T-helper 1 cell (primary cell): ENCODE data around the gene IFI44L.
A peak's percentile ranks its signal among the peaks of the same experiment; 100 is the strongest.

ENCODE experiments used
- DNase-seq, 5 donors: peaks; one replicate each; pipeline ENCODE4 v3.0.0-alpha.2; 2012 to 2020

Gene IFI44L

DNA sequence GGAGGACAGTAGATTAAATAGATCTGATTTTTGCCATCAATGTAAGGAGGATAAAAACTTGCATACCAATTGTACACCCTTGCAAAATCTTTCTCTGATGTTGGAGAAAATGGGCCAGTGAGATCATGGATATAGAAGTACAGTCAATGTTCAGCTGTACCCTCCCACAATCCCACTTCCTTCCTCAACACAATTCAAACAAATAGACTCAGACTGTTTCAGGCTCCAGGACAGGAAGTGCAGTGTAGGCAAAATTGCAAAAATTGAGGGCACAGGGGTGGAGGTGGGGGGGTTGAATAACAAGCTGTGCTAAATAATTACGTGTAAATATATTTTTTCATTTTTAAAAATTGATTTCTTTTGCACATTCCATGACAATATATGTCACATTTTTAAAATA, 25.5 kb downstream of the IFI44L start:
- peak in 1 of 5 donors; percentile 3 for DNase-seq

DNA sequence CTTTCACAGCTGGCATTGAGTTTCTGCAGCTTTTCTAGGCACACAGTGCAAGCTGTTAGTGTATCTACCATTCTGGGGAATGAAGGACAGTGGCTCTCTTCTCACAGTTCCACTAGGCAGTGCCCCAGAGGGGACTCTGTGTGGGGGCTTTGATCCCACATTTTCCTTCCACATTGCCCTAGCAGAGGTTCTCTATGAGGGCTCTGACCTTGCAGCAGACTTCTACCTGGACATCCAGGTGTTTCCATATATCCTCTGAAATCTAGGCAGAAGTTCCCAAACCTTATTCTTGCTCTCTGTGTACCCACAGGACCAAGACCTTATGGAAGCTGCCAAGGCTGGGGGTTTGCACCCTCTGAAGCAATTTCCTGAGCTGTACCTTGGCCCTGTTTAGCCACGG, 27.0 kb downstream of the IFI44L start:
- no peak for DNase-seq

DNA sequence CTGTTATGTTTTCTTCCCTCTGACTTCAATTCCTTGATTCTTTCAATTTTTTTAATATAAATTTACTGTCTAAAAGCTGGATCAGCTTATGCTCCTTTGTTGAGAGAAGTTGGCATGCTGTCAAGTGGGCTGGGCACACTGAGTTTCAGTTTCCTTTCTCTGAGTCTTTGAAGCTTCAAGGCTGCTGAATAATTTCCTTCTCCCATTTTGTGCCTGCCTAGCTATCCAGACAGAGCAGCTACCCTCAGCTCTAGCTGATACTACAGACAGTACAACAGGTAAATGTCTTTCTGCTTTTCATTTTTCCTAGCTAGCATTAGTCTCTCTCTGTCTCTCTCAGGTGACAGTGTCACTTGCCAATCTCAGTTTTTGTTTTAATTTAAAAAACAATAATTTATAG, 29.4 kb downstream of the IFI44L start, which contains the start of gene IFI44:
Gene IFI44, plus strand, starts transcription at position 204 of the 400 bp plus-strand sequence. CDS start 365 bp downstream, outside the sequence.
- peak; percentile 36 to 76 (median 61) for DNase-seq

DNA sequence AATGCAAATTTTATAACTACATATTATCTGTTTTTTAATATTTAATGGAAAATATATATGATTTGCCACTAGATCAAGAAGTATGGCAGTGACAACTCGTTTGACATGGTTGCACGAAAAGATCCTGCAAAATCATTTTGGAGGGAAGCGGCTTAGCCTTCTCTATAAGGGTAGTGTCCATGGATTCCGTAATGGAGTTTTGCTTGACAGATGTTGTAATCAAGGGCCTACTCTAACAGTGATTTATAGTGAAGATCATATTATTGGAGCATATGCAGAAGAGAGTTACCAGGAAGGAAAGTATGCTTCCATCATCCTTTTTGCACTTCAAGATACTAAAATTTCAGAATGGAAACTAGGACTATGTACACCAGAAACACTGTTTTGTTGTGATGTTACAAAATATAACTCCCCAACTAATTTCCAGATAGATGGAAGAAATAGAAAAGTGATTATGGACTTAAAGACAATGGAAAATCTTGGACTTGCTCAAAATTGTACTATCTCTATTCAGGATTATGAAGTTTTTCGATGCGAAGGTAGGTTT, 29.9 kb downstream of the IFI44L start:
- no peak for DNase-seq

DNA sequence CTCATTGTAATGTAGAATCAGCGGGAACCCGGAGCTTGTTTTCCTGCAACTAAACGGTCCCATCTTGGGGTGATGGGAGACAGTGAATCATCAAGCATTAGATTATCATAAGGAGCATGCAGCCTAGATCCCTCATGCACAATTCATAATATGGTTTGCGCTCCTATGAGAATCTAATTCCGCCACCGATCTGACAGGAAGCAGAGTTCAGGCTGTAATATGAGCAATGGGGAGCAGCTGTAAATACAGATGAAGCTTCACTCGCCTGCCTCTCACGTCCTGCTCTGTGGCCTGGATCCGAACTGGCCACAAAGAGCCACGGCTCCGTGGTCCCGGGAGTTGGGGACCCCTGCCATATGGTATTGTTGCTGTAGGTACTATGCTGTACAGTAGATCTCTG, 31.0 kb downstream of the IFI44L start:
- DNase-seq = peak in 1 of 5 donors; percentile 12

DNA sequence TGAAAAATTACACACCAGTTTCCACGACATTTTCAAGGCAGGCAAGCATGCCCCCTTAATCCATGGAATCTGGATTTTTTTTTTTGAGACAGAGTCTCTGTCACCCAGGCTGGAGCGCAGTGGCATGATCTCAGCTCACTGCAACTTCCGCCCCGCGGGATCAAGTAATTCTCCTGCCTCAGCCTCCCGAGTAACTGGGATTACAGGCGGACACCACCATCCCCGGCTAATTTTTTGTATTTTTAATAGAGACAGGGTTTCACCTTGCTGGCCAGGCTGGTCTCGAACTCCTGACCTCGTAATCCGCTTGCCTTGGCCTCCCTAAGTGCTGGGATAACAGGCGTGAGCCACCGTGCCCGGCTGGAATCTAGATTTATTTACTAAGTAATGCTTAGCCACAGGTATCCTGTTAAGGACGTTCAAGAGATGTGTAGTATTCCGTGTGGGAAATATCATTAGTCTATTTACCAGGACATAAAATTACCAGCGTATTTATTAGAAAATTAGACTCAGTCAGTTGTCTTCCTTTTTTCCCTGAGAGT, 31.8 kb downstream of the IFI44L start:
- no peak for DNase-seq

DNA sequence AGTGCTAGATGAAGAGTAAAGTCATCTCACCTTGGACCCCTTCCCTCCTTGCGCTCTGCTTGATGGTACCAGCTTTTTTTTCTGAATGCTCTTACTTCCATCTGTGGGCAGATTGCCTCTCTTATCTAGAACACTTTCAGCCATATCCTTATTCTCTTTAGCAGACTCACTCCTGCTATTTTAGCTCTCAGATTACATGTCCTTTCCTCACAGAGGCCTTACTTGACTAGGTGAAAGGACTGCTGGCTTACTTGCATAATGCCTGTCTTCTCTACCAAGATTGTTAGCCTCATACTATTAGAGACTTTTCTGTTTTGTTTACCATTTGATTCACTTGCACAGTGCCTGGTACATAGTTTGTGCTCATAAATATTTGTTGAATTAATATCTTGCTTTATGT, 38.7 kb downstream of the IFI44L start:
- no peak for DNase-seq

DNA sequence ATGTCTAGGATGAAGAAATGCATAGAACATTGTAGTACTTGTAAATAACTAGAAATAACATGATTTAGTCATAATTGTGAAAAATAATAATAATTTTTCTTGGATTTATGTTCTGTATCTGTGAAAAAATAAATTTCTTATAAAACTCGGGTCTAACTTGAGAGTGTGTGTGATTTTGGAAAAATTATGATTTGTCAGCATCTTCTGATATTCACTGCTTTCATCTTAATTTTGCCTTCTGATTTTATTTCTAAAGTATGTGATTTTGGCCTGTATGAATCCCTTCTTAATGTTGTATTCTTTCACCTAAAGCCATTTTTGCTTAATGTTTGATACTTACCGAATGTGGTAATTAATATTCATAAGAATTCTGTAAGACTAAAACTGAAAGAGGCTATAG, 43.7 kb downstream of the IFI44L start:
- DNase-seq = no peak

DNA sequence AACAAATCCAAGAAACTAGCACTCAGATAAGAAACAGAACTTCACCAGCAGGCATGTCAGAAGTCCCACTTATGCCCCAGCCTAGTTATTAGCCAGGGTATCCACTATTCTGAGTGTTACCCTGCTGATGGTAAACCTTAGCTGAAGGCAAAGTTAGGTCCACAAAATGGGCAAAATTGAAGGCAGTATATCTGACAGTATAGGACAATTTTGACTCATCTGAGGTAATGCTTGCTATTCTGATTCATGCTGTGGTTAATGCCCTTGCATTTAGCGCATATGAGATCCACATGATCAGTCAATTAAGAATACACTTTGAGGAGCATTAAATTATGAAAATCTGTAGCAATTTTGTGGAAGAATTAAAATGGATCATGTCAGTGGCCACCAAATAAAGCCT, 44.5 kb downstream of the IFI44L start:
- no peak for DNase-seq

DNA sequence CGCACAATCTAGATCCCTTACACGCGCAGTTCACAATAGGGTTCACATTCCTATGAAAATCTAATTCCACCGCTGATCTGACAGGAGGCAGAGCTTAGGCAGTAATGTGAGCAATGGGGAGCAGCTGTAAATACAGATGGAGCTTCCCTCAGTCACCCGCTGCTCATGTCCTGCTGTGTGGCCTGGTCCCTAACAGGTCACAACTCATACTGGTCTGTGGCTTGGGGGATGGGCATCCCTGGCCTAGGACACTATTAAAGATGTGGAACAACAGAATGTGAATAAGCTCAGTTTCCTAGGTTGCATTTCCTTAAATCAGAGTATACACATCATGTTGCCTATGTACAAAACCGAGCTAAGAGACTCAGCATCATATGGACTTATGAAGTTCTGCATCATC, 45.6 kb downstream of the IFI44L start:
- DNase-seq = no peak

DNA sequence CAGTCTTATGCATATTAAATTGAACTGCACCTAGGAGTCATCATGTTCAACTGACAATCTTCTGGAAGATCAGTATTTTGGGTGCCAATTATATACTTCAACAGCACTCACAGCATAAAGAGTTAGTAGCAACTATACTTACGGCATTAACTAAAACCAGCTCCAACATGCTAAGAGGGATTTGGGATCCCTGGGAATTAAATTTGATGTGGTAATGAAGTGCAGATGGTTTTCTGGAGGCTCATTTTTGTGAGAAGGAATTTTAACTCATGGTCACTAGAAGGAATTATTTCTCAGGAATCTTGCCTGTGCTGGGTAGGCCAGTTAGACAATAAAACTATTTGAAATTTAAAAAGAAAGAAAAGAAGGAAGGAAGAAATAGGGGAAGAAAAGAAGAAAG, 47.7 kb downstream of the IFI44L start:
- no peak for DNase-seq

DNA sequence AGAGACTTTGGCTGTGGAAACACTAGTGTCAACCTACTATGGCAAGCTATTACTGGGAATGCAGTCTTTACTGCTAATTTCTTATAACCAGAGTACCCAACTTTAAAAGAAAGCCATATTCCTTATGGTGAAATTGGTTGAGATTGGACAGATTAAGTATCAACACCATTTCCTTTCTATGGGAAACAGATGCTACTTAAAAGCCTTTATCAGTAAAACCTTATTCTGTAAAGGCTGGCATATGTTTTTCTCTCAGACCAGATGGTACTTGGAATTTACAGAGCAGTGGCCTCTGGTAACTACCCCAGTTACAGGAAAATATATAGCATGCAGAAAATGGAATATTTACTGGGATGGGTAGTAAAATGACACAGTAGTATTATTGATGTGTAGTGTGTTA, 48.2 kb downstream of the IFI44L start:
- DNase-seq = no peak

DNA sequence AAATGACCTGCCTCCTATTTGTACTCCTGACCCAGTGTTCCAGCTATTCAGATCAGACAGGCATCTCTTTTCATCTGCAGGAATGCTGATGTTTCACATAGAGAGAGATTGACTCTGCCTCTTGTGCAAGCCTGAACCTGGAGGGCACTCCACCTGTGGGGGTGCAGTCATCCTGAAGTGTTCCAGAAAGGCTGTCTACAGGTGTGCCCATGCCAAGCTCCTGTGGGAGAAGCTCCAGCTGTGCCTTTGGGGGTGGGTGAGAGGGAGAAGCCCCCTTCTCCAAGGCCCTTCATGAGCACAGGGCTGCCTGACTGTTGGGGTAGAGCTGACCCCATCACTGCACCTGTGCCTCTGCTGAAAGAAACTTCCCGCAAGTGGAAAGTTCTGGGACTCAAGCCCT, 52.2 kb downstream of the IFI44L start:
- no peak for DNase-seq

DNA sequence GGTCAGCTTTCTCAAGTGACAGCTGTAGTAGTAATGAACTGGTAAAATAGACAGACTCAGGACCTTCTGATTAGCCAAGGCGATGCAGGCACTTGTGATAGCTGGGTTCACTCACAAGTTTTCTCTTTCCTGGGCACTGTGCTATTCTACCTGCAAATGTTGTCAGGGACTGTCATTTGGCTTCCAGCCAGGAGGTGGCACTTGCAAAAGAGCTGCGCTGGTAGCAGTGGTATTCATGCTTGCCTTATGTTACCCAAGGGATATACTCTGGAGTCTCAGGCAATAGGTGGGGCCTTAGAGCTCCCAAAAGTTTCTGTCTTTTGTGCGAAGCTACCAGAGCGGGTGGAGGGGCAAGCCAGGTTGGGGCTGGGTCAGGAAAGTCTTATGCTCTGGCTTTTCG, 52.9 kb downstream of the IFI44L start:
- no peak for DNase-seq

DNA sequence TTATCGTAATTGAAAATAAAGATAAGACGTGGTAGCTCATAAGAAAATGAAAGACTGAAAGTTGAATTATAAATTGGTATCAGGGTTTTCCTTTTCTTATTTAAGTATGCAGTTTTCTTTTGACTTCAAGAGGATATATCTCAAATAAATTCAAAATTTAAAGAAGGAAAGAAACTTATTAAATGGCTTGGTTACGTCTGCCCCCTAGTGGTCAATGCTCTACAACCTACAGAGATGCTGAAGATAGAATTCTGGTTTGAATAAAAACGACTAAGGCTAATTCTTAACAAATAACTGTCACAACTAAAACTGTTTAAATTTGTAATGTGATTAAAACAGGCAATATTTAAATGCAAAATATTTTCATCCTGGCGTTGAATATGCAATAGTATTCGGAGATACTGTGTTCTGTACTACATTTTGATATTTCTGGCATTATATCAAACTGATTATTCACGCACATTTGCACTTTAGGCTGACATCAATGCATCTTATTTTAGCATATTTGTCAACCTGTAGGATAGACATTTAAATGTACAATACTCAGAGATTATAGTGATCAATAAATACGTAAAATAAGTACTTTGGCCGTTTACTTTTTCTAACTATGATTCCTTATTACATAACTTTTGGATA, 56.2 kb downstream of the IFI44L start:
- peak in 4 of 5 donors; percentile 34 to 61 (median 46) for DNase-seq

DNA sequence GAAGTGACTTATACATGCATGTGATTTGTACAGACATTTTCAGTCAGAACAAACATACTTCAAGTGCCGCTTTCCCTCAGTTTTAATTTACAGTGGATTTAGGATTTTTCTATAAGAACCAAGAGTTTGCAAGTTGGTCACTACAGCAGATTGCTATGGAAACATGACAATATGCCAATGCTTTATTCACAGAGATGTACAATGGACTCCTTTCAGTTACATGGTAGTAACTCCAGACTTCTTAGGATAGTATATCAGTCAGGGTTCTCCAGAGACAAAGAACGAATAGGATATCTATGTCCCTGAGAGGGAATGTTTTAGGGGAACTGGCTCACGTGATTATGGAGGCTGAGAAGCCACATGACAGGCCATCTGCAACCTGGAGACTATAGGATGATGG, 56.7 kb downstream of the IFI44L start:
- DNase-seq = no peak

DNA sequence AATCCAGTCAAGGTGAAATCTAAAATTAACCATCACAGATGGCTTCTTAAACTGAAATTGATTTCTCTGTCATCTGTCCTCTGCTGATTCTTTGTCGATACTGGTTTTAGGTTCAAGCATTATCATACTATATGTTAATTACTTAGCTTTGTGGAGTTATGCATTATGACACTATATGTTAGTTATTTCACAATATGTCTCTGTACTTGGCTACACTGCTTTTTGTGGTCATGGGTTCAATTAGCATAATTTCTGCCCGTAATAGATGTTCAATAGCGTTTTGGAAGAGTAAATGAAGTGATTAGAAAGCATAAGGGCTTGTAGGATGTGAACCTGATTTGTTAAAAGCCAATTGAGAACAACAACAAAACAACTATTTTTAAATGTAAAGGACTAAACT, 57.5 kb downstream of the IFI44L start:
- no peak for DNase-seq

DNA sequence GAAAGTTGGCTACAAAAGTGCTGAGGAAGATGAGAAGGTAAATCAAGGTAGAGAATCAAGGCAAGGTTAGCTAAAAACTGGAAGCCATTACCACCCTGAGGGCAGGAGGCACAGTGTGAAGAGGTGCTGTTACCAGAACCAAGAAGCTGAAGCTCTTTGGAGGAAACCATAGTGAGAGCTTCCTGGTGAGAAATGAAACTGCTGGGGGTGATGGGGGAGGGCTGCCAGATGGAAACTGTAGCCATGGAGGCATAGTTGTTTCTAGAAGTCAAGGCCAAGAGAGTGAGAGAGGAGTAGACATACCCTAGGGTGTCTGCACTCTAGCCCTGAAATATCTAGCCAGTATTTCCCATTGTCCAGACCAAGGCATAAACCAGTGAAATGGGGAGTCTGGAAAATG, 58.1 kb downstream of the IFI44L start:
- DNase-seq = peak in 1 of 5 donors; percentile 11

DNA sequence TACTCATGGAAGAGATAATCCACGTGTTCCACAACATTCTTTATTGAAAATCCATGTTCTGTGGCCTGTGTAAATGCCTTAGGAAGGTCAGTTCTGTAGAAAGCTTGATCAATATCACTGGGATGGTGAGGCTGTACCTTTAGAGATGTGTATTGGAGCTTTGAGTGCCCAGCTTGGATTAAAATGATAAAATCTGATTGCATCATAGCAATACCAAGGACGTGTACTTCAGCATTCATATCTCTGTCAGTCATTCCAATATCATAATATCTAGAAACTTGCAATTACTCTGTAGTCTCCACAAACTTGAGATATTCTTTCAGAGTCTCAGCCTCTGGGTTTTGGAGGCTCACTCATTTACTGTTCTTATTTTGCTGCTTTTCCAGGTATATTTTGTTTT, 61.0 kb downstream of the IFI44L start:
- DNase-seq = no peak

DNA sequence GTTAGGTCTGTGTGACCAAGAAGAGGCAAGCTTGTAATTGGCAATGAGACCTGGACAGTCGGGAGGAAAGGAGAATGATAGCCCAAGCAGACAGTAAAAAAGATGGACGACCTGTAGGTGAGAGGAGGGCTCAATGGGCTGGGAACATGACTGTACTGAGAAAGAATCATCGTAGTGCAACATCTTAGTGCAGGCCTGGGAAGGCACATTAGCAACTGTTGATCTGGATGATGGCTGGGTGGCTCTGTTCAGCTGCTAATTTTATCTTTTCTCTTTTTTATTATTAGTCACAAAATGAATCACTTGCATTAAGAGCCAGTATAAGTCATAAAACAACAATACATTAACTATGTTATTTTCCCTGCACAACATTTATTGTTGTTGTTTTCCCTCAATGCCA, 62.2 kb downstream of the IFI44L start:
- no peak for DNase-seq

DNA sequence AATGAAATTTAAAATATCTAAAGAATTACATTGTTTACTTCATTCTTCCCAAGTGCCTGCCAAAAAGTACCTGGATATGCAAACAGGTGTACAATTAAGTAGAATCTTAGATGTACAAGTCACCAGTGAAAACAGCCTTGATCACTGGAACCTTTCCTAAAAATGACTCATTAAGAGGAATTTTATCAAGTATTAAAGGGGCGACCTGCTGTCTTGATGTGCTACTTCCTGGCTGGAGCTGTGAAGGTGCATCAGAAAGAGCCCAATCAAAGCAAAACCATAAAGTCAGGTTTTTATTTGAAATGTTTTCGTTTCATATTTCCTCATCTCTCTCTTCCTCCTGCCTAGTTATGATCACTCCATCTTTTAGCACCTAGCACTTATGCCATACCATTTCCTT, 62.8 kb downstream of the IFI44L start:
- DNase-seq = no peak

DNA sequence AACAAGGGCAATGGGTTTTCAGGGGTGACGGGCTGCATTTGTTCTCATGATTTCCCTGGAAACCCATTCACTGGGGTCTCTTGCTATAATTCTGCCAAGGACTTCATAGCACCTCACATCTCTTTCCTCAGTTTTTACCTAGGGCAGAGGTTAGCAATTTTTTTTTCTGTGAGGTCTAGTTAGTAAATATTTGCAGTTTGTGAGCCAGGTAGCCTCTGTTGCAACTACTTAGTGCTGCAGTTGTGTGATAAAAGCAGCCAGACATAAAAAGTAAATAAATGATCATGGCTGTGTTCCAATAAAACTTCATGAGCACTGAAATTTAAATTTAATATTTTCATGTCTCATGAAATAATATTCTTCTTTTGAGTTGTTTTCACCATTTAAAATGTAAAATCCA, 67.1 kb downstream of the IFI44L start:
- DNase-seq = no peak

DNA sequence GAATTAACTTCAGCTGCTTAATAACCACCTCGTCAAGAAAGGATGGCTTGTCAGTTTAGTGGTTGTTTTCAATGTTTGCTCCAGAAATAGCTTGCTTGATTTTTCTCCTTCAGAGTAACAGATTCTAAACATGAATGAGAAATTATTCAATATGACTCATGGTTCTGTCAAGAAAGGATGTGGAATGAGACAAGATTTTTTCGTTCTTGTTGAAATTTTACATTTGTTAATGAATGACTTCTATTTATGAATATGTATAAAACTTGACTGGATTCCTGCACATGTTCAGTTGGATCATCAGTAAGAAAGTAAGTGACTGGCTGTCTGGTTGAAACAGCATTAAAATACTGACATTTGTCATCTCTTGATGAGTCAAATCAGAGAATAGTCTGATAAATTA, 67.7 kb downstream of the IFI44L start:
- no peak for DNase-seq

DNA sequence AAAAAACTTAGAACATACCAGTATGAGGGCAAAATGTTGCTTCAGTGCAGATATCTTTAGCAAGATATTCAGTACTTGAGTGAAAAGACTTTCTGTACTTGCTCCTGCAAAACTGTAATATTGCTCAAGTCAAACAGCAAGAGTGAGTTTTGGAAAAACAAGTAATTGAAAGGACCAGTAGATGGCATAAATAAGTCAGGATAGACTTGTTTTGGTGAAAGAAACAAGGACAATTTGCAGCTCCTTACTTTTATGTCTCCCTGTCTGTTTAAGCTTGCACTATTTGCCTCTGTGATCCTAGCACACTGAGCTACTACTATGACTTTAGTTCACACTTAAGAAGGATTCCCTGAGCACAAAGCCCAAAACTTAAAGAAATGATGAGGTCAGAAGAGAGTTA, 68.4 kb downstream of the IFI44L start:
- no peak for DNase-seq

DNA sequence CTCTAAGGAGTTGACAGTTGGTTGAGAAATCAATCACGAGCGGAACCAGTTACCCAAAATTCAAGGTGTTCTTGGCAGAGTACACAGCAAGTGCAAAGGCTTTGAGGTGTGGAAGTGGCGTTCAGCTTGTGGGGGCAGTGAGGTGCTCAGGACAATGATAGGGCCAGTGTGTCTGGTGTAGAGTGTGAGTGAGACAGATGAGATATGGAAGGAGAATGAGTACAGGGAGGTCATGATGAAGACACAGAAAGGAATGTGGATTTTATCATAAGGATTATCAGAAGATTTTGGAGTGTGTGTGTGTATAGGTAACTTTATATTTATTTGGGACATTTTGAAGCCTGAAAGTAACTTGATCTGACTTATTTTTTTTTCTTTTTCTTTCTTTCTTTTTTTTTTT, 70.3 kb downstream of the IFI44L start:
- DNase-seq = no peak
